Germinal center (tissue), 1 donor: ENCODE data around the gene KRTAP10-10.
"Not testable (repeated sequence)": the region's sequence is repeated elsewhere in the genome, so short reads cannot be mapped to it uniquely, and the experiment has no call there.

Experiments used
- DNase-seq: peaks from one replicate; pipeline ENCODE4 v3.0.0; 2012; ENCODE audit warnings: mixed read lengths, low spot score

The KRTAP10-10 gene

GRCh38 chr21:44626673-44627143, 10.4 kb upstream of the KRTAP10-10 start, which contains the start of gene KRTAP10-9:
Gene KRTAP10-9 (plus strand): TSS chr21:44627093. CDS start chr21:44627172, 79 bp downstream.
- no peak for DNase-seq

GRCh38 chr21:44627181-44627822, 9.9 kb upstream of the KRTAP10-10 start:
- DNase-seq = not testable (repeated sequence)

- DNase-seq = not testable (repeated sequence)
Observed at GRCh38 chr21:44627831-44628233, 9.3 kb upstream of the KRTAP10-10 start.

GRCh38 chr21:44628707-44629391, 8.3 kb upstream of the KRTAP10-10 start:
- DNase-seq = no peak

GRCh38 chr21:44630440-44630839, 6.7 kb upstream of the KRTAP10-10 start:
- no peak for DNase-seq

GRCh38 chr21:44632067-44632466, 5.1 kb upstream of the KRTAP10-10 start:
- DNase-seq = no peak

- DNase-seq = no peak
Observed at GRCh38 chr21:44636209-44637017, 743 bp upstream of the KRTAP10-10 start.

GRCh38 chr21:44637851-44638348, 744 bp downstream of the KRTAP10-10 start:
- DNase-seq = not testable (repeated sequence)

GRCh38 chr21:44638506-44639330, 1.6 kb downstream of the KRTAP10-10 start:
- DNase-seq = not testable (repeated sequence)

GRCh38 chr21:44639331-44639655, 2.1 kb downstream of the KRTAP10-10 start:
- no peak for DNase-seq

- no peak for DNase-seq
Observed at GRCh38 chr21:44640761-44641160, 3.6 kb downstream of the KRTAP10-10 start.

GRCh38 chr21:44643741-44644310, 6.7 kb downstream of the KRTAP10-10 start:
- DNase-seq = no peak

- DNase-seq = no peak
Observed at GRCh38 chr21:44644878-44645277, 7.7 kb downstream of the KRTAP10-10 start.

GRCh38 chr21:44646366-44647221, 9.4 kb downstream of the KRTAP10-10 start, which contains the start of gene KRTAP10-11:
Gene KRTAP10-11 (plus strand): TSS chr21:44646414. CDS start chr21:44646459, 45 bp downstream.
- not testable (repeated sequence) for DNase-seq

- no peak for DNase-seq
Observed at GRCh38 chr21:44647222-44647552, 10.0 kb downstream of the KRTAP10-10 start.

- DNase-seq = no peak
Observed at GRCh38 chr21:44648557-44649311, 11.6 kb downstream of the KRTAP10-10 start.

GRCh38 chr21:44649521-44650100, 12.5 kb downstream of the KRTAP10-10 start:
- no peak for DNase-seq

- no peak for DNase-seq
Observed at GRCh38 chr21:44650265-44650972, 13.3 kb downstream of the KRTAP10-10 start.
